GM12878 (cell line): Measurements from ENCODE around the gene PAIP2. TPM values are rescaled to one million over a fixed set of nuclear protein-coding genes. Genes with fewer than 3 reads are reported as not detected.

Source experiments
- ATAC-seq: fragments of 200-7000 bp; cut with Tn5 transposase; 3 replicates; pipeline ENCODE4 v1.9.1; 2020; ENCODE audit warnings: mild to moderate bottlenecking, moderate library complexity
- BruUV-seq: library from RNA; stranded (reverse); fragments of 400-500 nt; replicated peaks from 2 replicates; lab custom pipeline; 2021; lab: Mats Ljungman, UMichigan
- CTCF ChIA-PET: fragments of 300-600 bp; sonication (Branson Sonifier 250); formaldehyde crosslinking; extraction: SDS; loops from one replicate; lab custom pipeline; 2021; ENCODE audit warnings: inconsistent platforms; lab: Yijun Ruan, JAX
- POLR2A ChIA-PET: fragments of 350-600 bp; formaldehyde crosslinking; extraction: SDS; loops from one replicate; lab custom pipeline; 2021; ENCODE audit warnings: inconsistent platforms; lab: Charles Lee
- RAD21 ChIA-PET: fragments of 300-600 bp; sonication (Branson Sonifier 250); formaldehyde crosslinking; loops from one replicate; lab custom pipeline; 2023; ENCODE audit warnings: antibody characterized with exemption; ENCODE audit not compliant: unreplicated experiment; lab: Charles Lee
- SMC1A ChIA-PET: fragments of 300-600 bp; sonication (Branson Sonifier 250); formaldehyde crosslinking; loops from one replicate; lab custom pipeline; 2023; ENCODE audit not compliant: unreplicated experiment, uncharacterized antibody; lab: Charles Lee
- DNase-seq: peaks from one replicate; pipeline ENCODE4 v3.0.0-alpha.2; 2011; ENCODE audit warnings: low read depth, low spot score
- FAIRE-seq: peaks from 3 replicates; lab custom pipeline; 2011; peaks lifted over from hg19 to GRCh38; lab: Jason Lieb, UNC
- H2AFZ ChIP-seq: 2 replicates; pipeline ENCODE4 v1.6.0; 2011; ENCODE audit warnings: low read depth, low read length, control low read depth; ENCODE audit not compliant: control insufficient read depth
- H3K27ac ChIP-seq: 2 replicates; pipeline ENCODE4 v1.5.1; 2011; ENCODE audit warnings: control low read depth; ENCODE audit not compliant: control insufficient read depth, insufficient read depth
- H3K27me3 ChIP-seq, 2 experiments: replicated peaks in 1 of 2; 2 replicates each; pipeline versions ENCODE4 v1.6.0 to v1.6.1; 2011; ENCODE audit warnings: low read length in 1 of 2; ENCODE audit not compliant: control insufficient read depth in 2 of 2, insufficient read depth in 2 of 2
- H3K36me3 ChIP-seq, 2 experiments: 2 replicates each; pipeline ENCODE4 v1.5.1; 2011; ENCODE audit warnings: low read length in 1 of 2; ENCODE audit not compliant: control insufficient read depth in 2 of 2, insufficient read depth in 2 of 2
- H3K4me1 ChIP-seq: 2 replicates; pipeline ENCODE4 v1.6.1; 2011; ENCODE audit warnings: mild to moderate bottlenecking, low read length, moderate library complexity, mixed read lengths; ENCODE audit not compliant: control insufficient read depth, insufficient read depth
- H3K4me2 ChIP-seq: 2 replicates; pipeline ENCODE4 v1.6.0; 2011; ENCODE audit warnings: control low read depth; ENCODE audit not compliant: control insufficient read depth, insufficient read depth
- H3K4me3 ChIP-seq: fragments of 200-600 bp; sonication (generic); 2 replicates; pipeline ENCODE4 v1.5.1; 2016
- H3K79me2 ChIP-seq: 2 replicates; pipeline ENCODE4 v1.6.0; 2011; ENCODE audit warnings: low read length; ENCODE audit not compliant: control insufficient read depth, insufficient read depth
- H3K9ac ChIP-seq: 2 replicates; pipeline ENCODE4 v1.8.0; 2011; ENCODE audit warnings: low read length, control low read depth, mixed read lengths; ENCODE audit not compliant: control insufficient read depth, insufficient read depth
- H3K9me3 ChIP-seq: replicated peaks from 3 replicates; pipeline ENCODE4 v1.5.1; 2011; ENCODE audit warnings: mild to moderate bottlenecking, low read length; ENCODE audit not compliant: control insufficient read depth, insufficient read depth
- H4K20me1 ChIP-seq: 2 replicates; pipeline ENCODE4 v1.6.0; 2011; ENCODE audit not compliant: control insufficient read depth, insufficient read depth
- CBFB ChIP-seq: IDR thresholded peaks from 2 replicates; pipeline ENCODE4 v1.6.1; 2016; ENCODE audit warnings: antibody characterized with exemption, low read depth
- FOS ChIP-seq: IDR thresholded peaks from 3 replicates; pipeline ENCODE4 v1.6.1; 2011; ENCODE audit warnings: borderline replicate concordance; ENCODE audit not compliant: insufficient read length; ENCODE audit errors: extremely low read depth
- GATAD2B ChIP-seq: fragments of 450-650 bp; conservative IDR thresholded peaks from 2 replicates; pipeline ENCODE4 v1.6.1; 2017; ENCODE audit warnings: low read depth, mild to moderate bottlenecking, moderate library complexity
- LARP7 ChIP-seq: fragments of 450-650 bp; IDR thresholded peaks from 2 replicates; pipeline ENCODE4 v1.6.1; 2017; ENCODE audit warnings: mild to moderate bottlenecking
- MTA2 ChIP-seq: fragments of 450-650 bp; IDR thresholded peaks from 2 replicates; pipeline ENCODE4 v1.6.1; 2016; ENCODE audit warnings: low read depth, mild to moderate bottlenecking, moderate library complexity
- MTA3 ChIP-seq: IDR thresholded peaks from 2 replicates; pipeline ENCODE4 v1.6.1; 2012; ENCODE audit warnings: low read length, inconsistent platforms, borderline replicate concordance
- NBN ChIP-seq: fragments of 450-650 bp; IDR thresholded peaks from 2 replicates; pipeline ENCODE4 v1.6.1; 2016
- NR2C2 ChIP-seq: IDR thresholded peaks from 2 replicates; pipeline ENCODE4 v1.6.1; 2011; ENCODE audit warnings: borderline replicate concordance, low read depth; ENCODE audit not compliant: control insufficient read depth, insufficient read length
- NR2F1 ChIP-seq: fragments of 450-650 bp; conservative IDR thresholded peaks from 2 replicates; pipeline ENCODE4 v1.6.1; 2017; ENCODE audit warnings: mild to moderate bottlenecking
- PAX5 ChIP-seq: IDR thresholded peaks from 2 replicates; pipeline ENCODE4 v1.6.1; 2011; ENCODE audit warnings: low read depth, low read length, borderline replicate concordance
- PKNOX1 ChIP-seq: fragments of 450-650 bp; IDR thresholded peaks from 2 replicates; pipeline ENCODE4 v1.6.1; 2016; ENCODE audit warnings: mild to moderate bottlenecking
- RAD21 ChIP-seq: IDR thresholded peaks from 2 replicates; pipeline ENCODE4 v1.6.1; 2011; ENCODE audit warnings: mild to moderate bottlenecking, low read depth, low read length, moderate library complexity; ENCODE audit not compliant: insufficient read depth
- SMAD1 ChIP-seq: fragments of 450-650 bp; IDR thresholded peaks from 2 replicates; pipeline ENCODE4 v1.6.1; 2018; ENCODE audit warnings: mild to moderate bottlenecking, low read depth; ENCODE audit not compliant: partially characterized antibody
- SMAD5 ChIP-seq: IDR thresholded peaks from 2 replicates; pipeline ENCODE4 v1.6.1; 2016; ENCODE audit warnings: antibody characterized with exemption, low read depth
- SREBF2 ChIP-seq: IDR thresholded peaks from 2 replicates; pipeline ENCODE4 v1.6.1; 2012; ENCODE audit warnings: mild to moderate bottlenecking, low read length
- ZNF207 ChIP-seq: fragments of 450-650 bp; IDR thresholded peaks from 2 replicates; pipeline ENCODE4 v1.6.1; 2014; ENCODE audit warnings: antibody characterized with exemption, mild to moderate bottlenecking, borderline replicate concordance
- ZNF622 ChIP-seq: fragments of 450-650 bp; IDR thresholded peaks from 2 replicates; pipeline ENCODE4 v1.6.1; 2017; ENCODE audit warnings: mild to moderate bottlenecking, inconsistent platforms
- ZZZ3 ChIP-seq: IDR thresholded peaks from 2 replicates; pipeline ENCODE4 v1.6.1; 2011; ENCODE audit warnings: low read depth; ENCODE audit not compliant: control insufficient read depth, insufficient read length
- WGBS: methylation state at CpG from one replicate; pipeline ENCODE4 v1.1.6; 2016; ENCODE audit warnings: low lambda C conversion rate; ENCODE audit not compliant: insufficient replicate concordance, insufficient coverage; ENCODE audit errors: missing lambda C conversion rate; 5-methylcytosine and 5-hydroxymethylcytosine counted together
- in situ Hi-C: fragments of 300-500 bp; cut with MboI; formaldehyde crosslinking; loops from 9 replicates; pipeline ENCODE4 v1.14.3; 2018; ENCODE audit warnings: mixed read lengths
- intact Hi-C: fragments of 100-400 bp; cut with micrococcal nuclease; formaldehyde crosslinking; loops from one replicate; pipeline ENCODE4 v1.14.2; 2022; ENCODE audit not compliant: unreplicated experiment
- polyA plus RNA-seq, 11 experiments: library from polyadenylated mRNA; depleted of rRNA in 4 of 11; unstranded in 6 of 11; stranded (reverse) in 5 of 11; fragments of >200 nt; fragmentation: Nextera tagmentation in 4 of 11; fragmentation: Illumina TruSeq in 1 of 11; extraction: Ambion mirVana in 4 of 11; extraction: Trizol in 1 of 11; gene quantifications; 1 replicate in 1 of 11; 2 replicates in 10 of 11; pipeline versions ENCODE4 v1.2.1 to v1.2.3, GENCODE V29; 2011 to 2016; ENCODE audit warnings: inconsistent platforms in 2 of 11, missing spikeins in 2 of 11, low read depth in 1 of 11
- total RNA-seq, 4 experiments: library from RNA; depleted of rRNA in 3 of 4; stranded (reverse); fragments of >200 nt in 3 of 4; fragmentation: Illumina TruSeq in 1 of 4; extraction: Trizol in 1 of 4; gene quantifications; 2 replicates each; pipeline versions ENCODE4 v1.2.1 to v1.2.3, GENCODE V29; 2013 to 2021
- TF ChIP-seq, protein P1 (sequence below): fragments of 450-650 bp; IDR thresholded peaks from 2 replicates; pipeline ENCODE4 v1.6.1; 2017; ENCODE audit warnings: low read depth, mild to moderate bottlenecking, moderate library complexity

PAIP2 gene
- total and polyA plus RNA-seq, 10 of the 15 experiments (the other 5 are each of a cell fraction or from before 2014, with no cell fraction given) = 49.9 to 154 (median 102) TPM

DNA sequence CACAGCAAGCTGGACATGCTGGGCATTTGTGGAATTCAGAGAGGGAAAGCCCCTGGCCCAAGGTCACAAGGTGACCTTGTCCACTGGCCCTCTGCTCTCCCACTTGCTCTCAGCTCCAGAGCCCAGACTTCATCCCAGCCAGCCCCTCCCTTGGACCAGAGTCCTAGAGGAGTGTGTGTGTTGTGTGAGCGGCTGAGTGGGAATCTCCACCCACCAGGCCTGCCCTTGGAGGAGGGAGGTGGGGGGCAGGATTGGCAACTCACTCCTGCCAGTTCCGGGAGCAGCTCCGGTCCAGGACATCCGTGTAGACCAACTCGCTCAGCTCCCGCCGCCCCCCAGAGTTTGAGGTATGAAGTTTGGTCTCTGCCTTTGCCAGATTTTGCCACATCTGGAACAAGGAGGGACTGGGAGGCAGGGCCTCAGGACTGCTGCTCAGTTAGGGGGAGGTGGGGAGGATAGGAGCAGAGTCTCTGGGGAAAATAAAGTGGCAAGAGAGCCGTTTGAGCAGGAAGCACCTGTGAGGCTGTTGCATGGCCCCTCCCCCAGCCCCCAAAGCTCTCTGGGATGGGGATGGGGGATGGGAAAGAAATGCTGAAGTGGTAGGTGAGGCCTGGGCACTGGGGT, 46.7 kb downstream of the PAIP2 start (continued):
- TF ChIP-seq NR2F1 (peak; percentile 63), PAX5 (peak; percentile 44; the same call in 1 of the 2 replicates), MTA2 (peak; percentile 32; the same call in 1 of the 2 replicates), CBFB (peak; percentile 22; the same call in 1 of the 2 replicates), GATAD2B (peak; percentile 60; the same call in 1 of the 2 replicates), RAD21 (no peak)
- TF ChIP-seq, protein P1, sequence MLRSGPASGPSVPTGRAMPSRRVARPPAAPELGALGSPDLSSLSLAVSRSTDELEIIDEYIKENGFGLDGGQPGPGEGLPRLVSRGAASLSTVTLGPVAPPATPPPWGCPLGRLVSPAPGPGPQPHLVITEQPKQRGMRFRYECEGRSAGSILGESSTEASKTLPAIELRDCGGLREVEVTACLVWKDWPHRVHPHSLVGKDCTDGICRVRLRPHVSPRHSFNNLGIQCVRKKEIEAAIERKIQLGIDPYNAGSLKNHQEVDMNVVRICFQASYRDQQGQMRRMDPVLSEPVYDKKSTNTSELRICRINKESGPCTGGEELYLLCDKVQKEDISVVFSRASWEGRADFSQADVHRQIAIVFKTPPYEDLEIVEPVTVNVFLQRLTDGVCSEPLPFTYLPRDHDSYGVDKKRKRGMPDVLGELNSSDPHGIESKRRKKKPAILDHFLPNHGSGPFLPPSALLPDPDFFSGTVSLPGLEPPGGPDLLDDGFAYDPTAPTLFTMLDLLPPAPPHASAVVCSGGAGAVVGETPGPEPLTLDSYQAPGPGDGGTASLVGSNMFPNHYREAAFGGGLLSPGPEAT = peak; percentile 56; the same call in 1 of the 2 replicates

- ATAC-seq (peak; percentile 63), DNase-seq (peak; percentile 95), FAIRE-seq (peak; percentile 95)
- Histone ChIP-seq H3K4me1 (peaks cover 58% of the 10 kb centered on the region), H3K9ac (peak within 1 kb of the TSS; percentile 97), H3K4me3 (peak within 1 kb of the TSS; percentile 87), H3K27ac (peak within 1 kb of the TSS; percentile 90), H3K9me3 (no peaks in the 10 kb centered on the region), H3K79me2 (peaks cover 81% of the 10 kb centered on the region), H3K4me2 (peak within 1 kb of the TSS; percentile 73), H3K27me3 (no peaks in the 10 kb centered on the region), H2AFZ (peak within 1 kb of the TSS; percentile 15), H4K20me1 (no peaks in the 10 kb centered on the region), H3K36me3 (no peaks in the 10 kb centered on the region; a peak in 2 of 4 replicates)
- RAD21 ChIA-PET = interaction anchor here (0.6 to 5.8 kb wide), 18 partner anchors 9 to 258 kb away, joined by 3 to 42 read pairs (median 4); partner anchors contain the start of genes CXXC5, DNAJC18, PAIP2 and SPATA24
- in situ Hi-C loops (no loop called here), intact Hi-C loops (loop anchor here (5.0 kb wide), 4 partner anchors 98 to 193 kb away; partner anchors contain the start of genes MATR3 and SIL1)
- CTCF ChIA-PET = interaction anchor here (0.6 to 4.4 kb wide), 13 partner anchors 13 to 1037 kb away, joined by 3 to 35 read pairs (median 3); partner anchors contain the start of gene SPATA24
- SMC1A ChIA-PET = interaction anchor here (0.6 to 3.0 kb wide), 16 partner anchors 9 to 247 kb away, joined by 3 to 26 read pairs (median 4); partner anchors contain the start of genes PAIP2 and SPATA24
- POLR2A ChIA-PET = interaction anchor here (0.6 to 6.8 kb wide), 15 partner anchors 11 to 847 kb away, joined by 3 to 74 read pairs (median 5); partner anchors contain the start of genes ETF1, MATR3, PAIP2 and SPATA24
- WGBS = 0% methylated on average over 11 of the region's 11 CpGs
- BruUV-seq = TSS peak; percentile 66
- TF ChIP-seq SREBF2 = no peak
- TF ChIP-seq NR2C2 = no peak
- TF ChIP-seq SMAD5 = peak; percentile 94
- peak; percentile 54; the same call in 1 of the 2 replicates for TF ChIP-seq PKNOX1
- TF ChIP-seq MTA3 = no peak
- TF ChIP-seq ZNF207 = no peak
- no peak for TF ChIP-seq FOS
- TF ChIP-seq ZNF622 = no peak
- TF ChIP-seq NBN = peak; percentile 96
- no peak for TF ChIP-seq ZZZ3
- no peak for TF ChIP-seq SMAD1
- TF ChIP-seq LARP7 = peak; percentile 73; the same call in 1 of the 2 replicates
Measured at GRCh38 chr5:139389701-139390638, 48.3 kb downstream of the PAIP2 start, which contains the start of gene MZB1. MZB1 (minus strand) TSS chr5:139389913; CDS start chr5:139389856, 57 bp downstream.
